Activated CD8-positive, alpha-beta T cell treated with anti-CD3 and anti-CD28 coated beads for 36 hours (primary cell): ENCODE data around the gene CLCA1. TPM values are rescaled to one million over a fixed set of nuclear protein-coding genes. Genes with fewer than 3 reads are reported as not detected.

Source experiments
- ATAC-seq: fragments of 200-7000 bp; cut with Tn5 transposase; one replicate; pipeline ENCODE4 v1.10.0; 2021; ENCODE audit warnings: mild to moderate bottlenecking, moderate library complexity
- CTCF ChIA-PET: fragments of 350-600 bp; sonication (Branson Sonifier 250); formaldehyde crosslinking; loops from one replicate; lab custom pipeline; 2021; ENCODE audit warnings: antibody characterized with exemption; lab: Charles Lee
- POLR2A ChIA-PET: fragments of 350-600 bp; sonication (Branson Sonifier 250); formaldehyde crosslinking; loops from one replicate; lab custom pipeline; 2021; ENCODE audit warnings: antibody characterized with exemption; lab: Charles Lee
- DNase-seq: peaks from one replicate; pipeline ENCODE4 v3.0.0-alpha.2; 2020
- H3K27ac Mint-ChIP-seq: one replicate; pipeline ENCODE4 v1.8.0; 2021; ENCODE audit warnings: mild to moderate bottlenecking, mixed read lengths
- H3K27me3 Mint-ChIP-seq: one replicate; pipeline ENCODE4 v1.8.0; 2021; ENCODE audit warnings: mixed read lengths
- H3K36me3 Mint-ChIP-seq: one replicate; pipeline ENCODE4 v1.8.0; 2021; ENCODE audit warnings: low read depth, mixed read lengths
- H3K4me1 Mint-ChIP-seq: one replicate; pipeline ENCODE4 v1.8.0; 2021; ENCODE audit warnings: low read depth, mixed read lengths
- H3K4me3 Mint-ChIP-seq: one replicate; pipeline ENCODE4 v1.8.0; 2021; ENCODE audit warnings: mild to moderate bottlenecking, moderate library complexity, mixed read lengths
- H3K9me3 Mint-ChIP-seq: one replicate; pipeline ENCODE4 v1.8.0; 2021; ENCODE audit warnings: mixed read lengths
- CTCF ChIP-seq: fragments of 200-600 bp; IDR thresholded peaks from one replicate; pipeline ENCODE4 v1.8.0; 2022; ENCODE audit warnings: antibody characterized with exemption, mild to moderate bottlenecking
- intact Hi-C: fragments of 100-400 bp; cut with micrococcal nuclease; formaldehyde crosslinking; loops from one replicate; pipeline ENCODE4 v1.10.0; 2022
- total RNA-seq, 2 experiments: library from RNA; stranded (reverse); gene quantifications; one replicate each; pipeline ENCODE4 v1.2.3, GENCODE V29; 2021

The CLCA1 gene
- total RNA-seq, 2 experiments from 2014 or later = not detected

- intact Hi-C loops = no loop called here
- ChIA-PET POLR2A (no interaction called here), CTCF (no interaction called here)
- H3K4me3 Mint-ChIP-seq = no peak overlapping the region
- no peaks in the 10 kb centered on the region for H3K4me1 Mint-ChIP-seq
- DNase-seq (no peak), ATAC-seq (no peak)
- no peaks in the 10 kb centered on the region for H3K9me3 Mint-ChIP-seq
- peaks cover 18% of the 10 kb centered on the region for H3K27me3 Mint-ChIP-seq
- H3K36me3 Mint-ChIP-seq = no peaks in the 10 kb centered on the region
- no peak overlapping the region for H3K27ac Mint-ChIP-seq
- no peak for TF ChIP-seq CTCF
These were observed 70.0 kb downstream of the CLCA1 start for GRCh38 chr1:86538775-86539174.

- no peak for TF ChIP-seq CTCF
- H3K27ac Mint-ChIP-seq = no peak overlapping the region
- DNase-seq = no peak
- H3K9me3 Mint-ChIP-seq = no peaks in the 10 kb centered on the region
- ATAC-seq = no peak
- H3K27me3 Mint-ChIP-seq = peaks cover 16% of the 10 kb centered on the region
- CTCF ChIA-PET = interaction anchor here (1.0 kb wide), 1 partner anchor 68 kb away, joined by 3 read pairs; no protein-coding TSS in a partner anchor
- POLR2A ChIA-PET = interaction anchor here (0.6 kb wide), 1 partner anchor 264 kb away, joined by 3 read pairs; no protein-coding TSS in a partner anchor
- intact Hi-C loops = no loop called here
- no peak overlapping the region for H3K4me3 Mint-ChIP-seq
- H3K36me3 Mint-ChIP-seq = no peaks in the 10 kb centered on the region
- no peaks in the 10 kb centered on the region for H3K4me1 Mint-ChIP-seq
These were observed 73.1 kb downstream of the CLCA1 start for GRCh38 chr1:86541859-86542258.

GRCh38 chr1:86542631-86543030 is 73.9 kb downstream of the CLCA1 start:
- no peaks in the 10 kb centered on the region for H3K36me3 Mint-ChIP-seq
- CTCF ChIA-PET = interaction anchor here (1.0 kb wide), 1 partner anchor 69 kb away, joined by 3 read pairs; no protein-coding TSS in a partner anchor
- no peak for ATAC-seq
- peaks cover 13% of the 10 kb centered on the region for H3K27me3 Mint-ChIP-seq
- no peak for DNase-seq
- no peak for TF ChIP-seq CTCF
- no peak overlapping the region for H3K4me3 Mint-ChIP-seq
- H3K9me3 Mint-ChIP-seq = no peaks in the 10 kb centered on the region
- H3K27ac Mint-ChIP-seq = no peak overlapping the region
- no peaks in the 10 kb centered on the region for H3K4me1 Mint-ChIP-seq
- intact Hi-C loops = no loop called here
- POLR2A ChIA-PET = interaction anchor here (0.6 kb wide), 1 partner anchor 264 kb away, joined by 3 read pairs; no protein-coding TSS in a partner anchor

GRCh38 chr1:86546787-86547221 is 78.1 kb downstream of the CLCA1 start, which contains the start of gene CLCA4:
TSS of gene CLCA4 (plus strand) at chr1:86547078. CDS start at chr1:86547120, 42 bp downstream.
- no peak within 1 kb of the TSS for H3K4me3 Mint-ChIP-seq
- POLR2A ChIA-PET = no interaction called here
- no peak for DNase-seq
- H3K9me3 Mint-ChIP-seq = no peaks in the 10 kb centered on the region
- CTCF ChIA-PET = no interaction called here
- H3K27me3 Mint-ChIP-seq = peaks cover 5% of the 10 kb centered on the region
- H3K27ac Mint-ChIP-seq = no peak within 1 kb of the TSS
- no peak for ATAC-seq
- intact Hi-C loops = no loop called here
- no peaks in the 10 kb centered on the region for H3K4me1 Mint-ChIP-seq
- TF ChIP-seq CTCF = no peak
- no peaks in the 10 kb centered on the region for H3K36me3 Mint-ChIP-seq

GRCh38 chr1:86548839-86549238 is 80.1 kb downstream of the CLCA1 start:
- ATAC-seq (no peak), DNase-seq (no peak)
- TF ChIP-seq CTCF = no peak
- CTCF ChIA-PET = no interaction called here
- Mint-ChIP-seq H3K9me3 (no peaks in the 10 kb centered on the region), H3K27ac (no peak overlapping the region), H3K4me1 (no peaks in the 10 kb centered on the region), H3K36me3 (no peaks in the 10 kb centered on the region), H3K27me3 (peaks cover 2% of the 10 kb centered on the region), H3K4me3 (no peak overlapping the region)
- POLR2A ChIA-PET = no interaction called here
- intact Hi-C loops = no loop called here

Other genes starting within 250 kb of the CLCA1 start
- gene ODF2L, start 72.6 kb upstream of the CLCA1 start, total RNA-seq = 10 to 100 TPM; 21.7 to 23.8 TPM
- gene CLCA2, start 44.8 kb upstream of the CLCA1 start, total RNA-seq = not detected
- not detected for gene CLCA4, start 78.2 kb downstream of the CLCA1 start, total RNA-seq
- 10 to 100 TPM; 46.1 to 47.3 TPM for gene SH3GLB1, start 235.6 kb downstream of the CLCA1 start, total RNA-seq